Urothelium cell line (cell line): ENCODE data around the gene IFITM5.
"Not testable (repeated sequence)": the region's sequence is repeated elsewhere in the genome, so short reads cannot be mapped to it uniquely, and the experiment has no call there.

Experiments
- DNase-seq: peaks from one replicate; pipeline ENCODE4 v3.0.0; 2011; ENCODE audit warnings: low spot score, mixed read lengths
- FAIRE-seq: peaks from 2 replicates; lab custom pipeline; 2011; peaks lifted over from hg19 to GRCh38; lab: Jason Lieb, UNC

The IFITM5 gene

GRCh38 chr11:328516-329100, 29.3 kb upstream of the IFITM5 start:
- not testable (repeated sequence) for DNase-seq, FAIRE-seq

- DNase-seq (no peak), FAIRE-seq (no peak)
These were observed 28.7 kb upstream of the IFITM5 start for GRCh38 chr11:328012-328411.

- FAIRE-seq (no peak), DNase-seq (no peak)
These were observed 28.2 kb upstream of the IFITM5 start for GRCh38 chr11:327581-327923.

GRCh38 chr11:326842-327580, 27.7 kb upstream of the IFITM5 start:
- FAIRE-seq: no peak

GRCh38 chr11:326592-326841, 27.2 kb upstream of the IFITM5 start:
- no peak for FAIRE-seq
- DNase-seq: no peak

More at GRCh38 chr11:326842-327580, 27.7 kb upstream of the IFITM5 start:
- peak; percentile 13 for DNase-seq

- DNase-seq (no peak), FAIRE-seq (no peak)
These were observed 26.7 kb upstream of the IFITM5 start for GRCh38 chr11:325796-326591.

GRCh38 chr11:324593-325517, 25.5 kb upstream of the IFITM5 start:
- FAIRE-seq: not testable (repeated sequence)

GRCh38 chr11:324156-324555, 24.8 kb upstream of the IFITM5 start:
- DNase-seq: no peak

More at GRCh38 chr11:324593-325517, 25.5 kb upstream of the IFITM5 start:
- not testable (repeated sequence) for DNase-seq

GRCh38 chr11:319888-320273, 20.6 kb upstream of the IFITM5 start:
- FAIRE-seq, DNase-seq: not testable (repeated sequence)

More at GRCh38 chr11:324156-324555, 24.8 kb upstream of the IFITM5 start:
- no peak for FAIRE-seq

- not testable (repeated sequence) for FAIRE-seq, DNase-seq
These were observed 20.0 kb upstream of the IFITM5 start for GRCh38 chr11:319121-319887.

GRCh38 chr11:318405-319120, 19.2 kb upstream of the IFITM5 start:
- DNase-seq, FAIRE-seq: not testable (repeated sequence)

- not testable (repeated sequence) for DNase-seq, FAIRE-seq
These were observed 18.5 kb upstream of the IFITM5 start for GRCh38 chr11:317668-318404.

GRCh38 chr11:316891-317301, 17.6 kb upstream of the IFITM5 start:
- FAIRE-seq: no peak
- DNase-seq: no peak

- no peak for FAIRE-seq
- DNase-seq: no peak
These were observed 16.8 kb upstream of the IFITM5 start for GRCh38 chr11:316031-316701.

- FAIRE-seq: no peak
- DNase-seq: no peak
These were observed 16.2 kb upstream of the IFITM5 start for GRCh38 chr11:315516-315994.

GRCh38 chr11:315051-315481, 15.7 kb upstream of the IFITM5 start:
- DNase-seq (no peak), FAIRE-seq (no peak)

GRCh38 chr11:314554-314875, 15.2 kb upstream of the IFITM5 start:
- FAIRE-seq, DNase-seq: not testable (repeated sequence)
